GM23338 (cell line): ENCODE measurements around the gene PLAAT5. TPM values are rescaled to one million over a fixed set of nuclear protein-coding genes. Genes with fewer than 3 reads are reported as not detected.

ENCODE experiments used
- ATAC-seq: fragments of 200-7000 bp; cut with Tn5 transposase; 3 replicates; pipeline ENCODE4 v1.9.1; 2020
- DNase-seq: peaks from one replicate; pipeline ENCODE4 v3.0.0-alpha.2; 2015; ENCODE audit warnings: low spot score
- H2AFZ ChIP-seq: fragments of 200-600 bp; sonication (generic); 2 replicates; pipeline ENCODE4 v1.8.0; 2016; ENCODE audit warnings: antibody characterized with exemption, mild to moderate bottlenecking, moderate library complexity
- H3F3A ChIP-seq: fragments of 200-600 bp; sonication (generic); replicated peaks from 2 replicates; pipeline ENCODE4 v1.8.0; 2017; ENCODE audit warnings: antibody characterized with exemption, mixed run types, low read depth
- H3K27ac ChIP-seq: fragments of 200-600 bp; sonication (generic); 2 replicates; pipeline ENCODE4 v1.6.1; 2016; ENCODE audit warnings: low read depth
- H3K27me3 ChIP-seq: fragments of 200-600 bp; sonication (generic); 2 replicates; pipeline ENCODE4 v1.8.0; 2016; ENCODE audit warnings: mild to moderate bottlenecking, mixed run types, moderate library complexity; ENCODE audit not compliant: insufficient read depth
- H3K36me3 ChIP-seq: fragments of 200-600 bp; sonication (generic); 2 replicates; pipeline ENCODE4 v1.8.0; 2016; ENCODE audit warnings: mild to moderate bottlenecking; ENCODE audit not compliant: insufficient read depth
- H3K4me1 ChIP-seq: fragments of 200-600 bp; sonication (generic); 2 replicates; pipeline ENCODE4 v1.8.0; 2016; ENCODE audit warnings: mild to moderate bottlenecking, moderate library complexity; ENCODE audit not compliant: insufficient read depth
- H3K4me2 ChIP-seq: fragments of 200-600 bp; sonication (generic); 2 replicates; pipeline ENCODE4 v1.7.1; 2017; ENCODE audit warnings: mixed run types
- H3K4me3 ChIP-seq: fragments of 200-600 bp; sonication (generic); 2 replicates; pipeline ENCODE4 v1.6.1; 2016; ENCODE audit warnings: mixed run types
- H3K79me2 ChIP-seq: fragments of 200-600 bp; sonication (generic); replicated peaks from 2 replicates; pipeline ENCODE4 v1.8.0; 2017; ENCODE audit warnings: mild to moderate bottlenecking; ENCODE audit not compliant: insufficient read depth
- H3K9me2 ChIP-seq: fragments of 200-600 bp; sonication (generic); 2 replicates; pipeline ENCODE4 v1.8.0; 2017; ENCODE audit not compliant: insufficient read depth
- H4K20me1 ChIP-seq: fragments of 200-600 bp; sonication (generic); replicated peaks from 2 replicates; pipeline ENCODE4 v1.8.0; 2017; ENCODE audit warnings: mild to moderate bottlenecking; ENCODE audit not compliant: insufficient read depth
- H3K27ac Mint-ChIP-seq: 2 replicates; pipeline ENCODE4 v1.8.0; 2020; ENCODE audit warnings: inconsistent platforms, mild to moderate bottlenecking, moderate library complexity, mixed read lengths
- H3K27me3 Mint-ChIP-seq: 3 replicates; pipeline ENCODE4 v1.8.0; 2022; ENCODE audit warnings: low read depth, mild to moderate bottlenecking, moderate library complexity, mixed read lengths, inconsistent platforms; ENCODE audit not compliant: insufficient read depth, poor library complexity
- H3K36me3 Mint-ChIP-seq: 3 replicates; pipeline ENCODE4 v1.8.0; 2021; ENCODE audit warnings: low read depth, mild to moderate bottlenecking, inconsistent platforms, moderate library complexity, mixed read lengths
- H3K4me1 Mint-ChIP-seq: 3 replicates; pipeline ENCODE4 v1.8.0; 2020; ENCODE audit warnings: mild to moderate bottlenecking, inconsistent platforms, mixed read lengths
- H3K4me3 Mint-ChIP-seq: 3 replicates; pipeline ENCODE4 v1.8.0; 2021; ENCODE audit warnings: moderate library complexity, mild to moderate bottlenecking, inconsistent platforms, mixed read lengths
- H3K9me3 Mint-ChIP-seq: 3 replicates; pipeline ENCODE4 v1.8.0; 2020; ENCODE audit warnings: moderate library complexity, mild to moderate bottlenecking, inconsistent platforms, mixed read lengths
- ETS1 ChIP-seq: IDR thresholded peaks from 2 replicates; pipeline ENCODE4 v1.6.1; 2016; ENCODE audit warnings: antibody characterized with exemption
- EZH2 ChIP-seq: fragments of 200-600 bp; sonication (generic); IDR thresholded peaks from one replicate; pipeline ENCODE4 v1.8.0; 2017; ENCODE audit warnings: antibody characterized with exemption, mild to moderate bottlenecking, low read depth; ENCODE audit not compliant: unreplicated experiment
- JUNB ChIP-seq: IDR thresholded peaks from one replicate; pipeline ENCODE4 v1.6.1; 2016; ENCODE audit warnings: antibody characterized with exemption; ENCODE audit not compliant: unreplicated experiment
- POLR2AphosphoS5 ChIP-seq: IDR thresholded peaks from 2 replicates; pipeline ENCODE4 v1.6.1; 2016; ENCODE audit warnings: antibody characterized with exemption, low read depth
- STAT1 ChIP-seq: IDR thresholded peaks from one replicate; pipeline ENCODE4 v1.6.1; 2016; ENCODE audit warnings: antibody characterized with exemption; ENCODE audit not compliant: unreplicated experiment
- ZNF114 ChIP-seq: fragments of 250-450 bp; sonication (Bioruptor Pico); IDR thresholded peaks from 2 replicates; pipeline ENCODE4 v1.5.0; 2020; ENCODE audit warnings: mild to moderate bottlenecking, moderate library complexity
- ZNF331 ChIP-seq: fragments of 250-450 bp; sonication (Bioruptor Pico); IDR thresholded peaks from 2 replicates; pipeline ENCODE4 v1.5.0; 2020; ENCODE audit warnings: low read depth, mild to moderate bottlenecking, moderate library complexity
- ZNF462 ChIP-seq: fragments of 250-450 bp; sonication (Bioruptor Pico); IDR thresholded peaks from 2 replicates; pipeline ENCODE4 v1.5.0; 2020; ENCODE audit warnings: mild to moderate bottlenecking, moderate library complexity
- polyA plus RNA-seq: library from polyadenylated mRNA; unstranded; fragments of >200 nt; fragmentation: Nextera tagmentation; extraction: Ambion mirVana; gene quantifications from 2 replicates; pipeline ENCODE4 v1.2.1, GENCODE V29; 2016
- total RNA-seq: library from RNA; depleted of rRNA; stranded (reverse); fragments of >200 nt; shearing (Covaris generic); gene quantifications from 2 replicates; pipeline ENCODE4 v1.2.3, GENCODE V29; 2014

PLAAT5 gene
- total and polyA plus RNA-seq, 2 experiments from 2014 or later, result 7.7 to 11.6 TPM

- no peak for TF ChIP-seq ZNF462 (CRISPR knock-in tag)
- TF ChIP-seq EZH2, result no peak
Measured at GRCh38 chr11:63520606-63521170, 29.7 kb upstream of the PLAAT5 start (continued).

GRCh38 chr11:63518548-63518947 lies 27.6 kb upstream of the PLAAT5 start:
- H3K9me3 Mint-ChIP-seq, result peaks cover 28% of the 10 kb centered on the region
- no peaks in the 10 kb centered on the region for H3K27me3 Mint-ChIP-seq
- H3K4me2 ChIP-seq, result no peak overlapping the region
- TF ChIP-seq ETS1 (no peak), STAT1 (no peak), ZNF114 (CRISPR knock-in tag) (no peak), ZNF331 (CRISPR knock-in tag) (no peak), ZNF462 (CRISPR knock-in tag) (no peak), JUNB (no peak), POLR2AphosphoS5 (no peak)

More at GRCh38 chr11:63518548-63518947, 27.6 kb upstream of the PLAAT5 start:
- Histone ChIP-seq H3K27me3 (no peaks in the 10 kb centered on the region), H3K79me2 (no peaks in the 10 kb centered on the region), H4K20me1 (no peaks in the 10 kb centered on the region), H3F3A (no peaks in the 10 kb centered on the region), H3K9me2 (peaks cover 4% of the 10 kb centered on the region; the same call in 1 of the 2 replicates), H2AFZ (no peak overlapping the region), H3K27ac (no peak overlapping the region), H3K36me3 (peaks cover 18% of the 10 kb centered on the region), H3K4me1 (no peaks in the 10 kb centered on the region), H3K4me3 (no peak overlapping the region)
- ATAC-seq, result no peak
- H3K27ac Mint-ChIP-seq, result no peak overlapping the region
- DNase-seq, result no peak
- H3K4me1 Mint-ChIP-seq, result no peaks in the 10 kb centered on the region
- H3K36me3 Mint-ChIP-seq, result peaks cover 16% of the 10 kb centered on the region
- H3K4me3 Mint-ChIP-seq, result no peak overlapping the region
